ENCODE measurements around the gene LIPC.

GRCh38 chr15:58444658-58445332, 13.0 kb downstream of the LIPC start:
- TF ChIP-seq POLR2A (IDR thresholded peaks at IDR 0.05) (no peak), CTCF (IDR thresholded peaks at IDR 0.05) (no peak)
